MM.1S (cell line): Measurements from ENCODE around the gene CD7.

Experiments
- EZH2 ChIP-seq: fragments of 300-600 bp; sonication (generic); optimal IDR thresholded peaks from 2 replicates; pipeline ENCODE3; 2017; ENCODE audit warnings: low read depth, mild to moderate bottlenecking, antibody characterized with exemption, low read length, mixed read lengths
- EZH2phosphoT487 ChIP-seq: fragments of 300-600 bp; sonication (generic); IDR thresholded peaks from 2 replicates; pipeline ENCODE4 v1.6.1; 2018; ENCODE audit warnings: antibody characterized with exemption, low read length
- TF ChIP-seq, protein P1 (sequence below): fragments of 300-600 bp; sonication (generic); IDR thresholded peaks from 2 replicates; pipeline ENCODE4 v1.5.1; 2016; ENCODE audit warnings: antibody characterized with exemption, low read length, mixed read lengths

DNA sequence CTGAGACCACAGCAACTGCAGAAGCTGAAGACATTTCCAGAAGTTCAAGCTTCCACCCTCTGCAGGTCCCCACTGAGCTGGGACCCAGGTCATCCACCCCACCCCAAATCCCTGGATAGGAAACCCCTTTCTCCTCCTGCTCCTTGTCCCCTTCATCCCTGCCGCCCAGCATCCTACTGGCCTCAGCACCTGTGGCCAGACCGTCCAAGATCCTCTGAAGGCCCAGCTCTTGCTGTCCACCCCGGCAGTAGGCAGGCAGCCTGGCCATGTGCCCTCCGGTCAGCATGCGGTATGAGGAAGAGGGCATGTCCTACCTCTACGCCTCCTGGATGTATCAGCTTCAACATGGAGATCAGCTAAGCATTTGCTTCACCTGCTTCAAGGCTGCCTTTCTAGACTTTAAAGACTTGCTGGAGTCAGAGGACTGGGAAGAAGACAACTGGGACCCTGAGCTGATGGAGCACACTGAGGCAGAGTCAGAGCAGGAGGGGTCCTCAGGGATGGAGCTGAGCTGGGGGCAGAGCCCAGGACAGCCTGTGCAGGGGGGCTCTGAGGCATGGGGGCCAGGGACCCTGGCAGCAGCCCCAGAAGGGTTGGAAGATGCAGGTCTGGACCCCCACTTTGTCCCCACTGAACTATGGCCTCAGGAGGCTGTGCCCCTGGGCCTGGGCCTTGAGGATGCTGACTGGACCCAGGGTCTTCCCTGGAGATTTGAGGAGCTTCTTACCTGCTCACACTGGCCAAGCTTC, 44.7 kb upstream of the CD7 start:
- TF ChIP-seq, protein P1, sequence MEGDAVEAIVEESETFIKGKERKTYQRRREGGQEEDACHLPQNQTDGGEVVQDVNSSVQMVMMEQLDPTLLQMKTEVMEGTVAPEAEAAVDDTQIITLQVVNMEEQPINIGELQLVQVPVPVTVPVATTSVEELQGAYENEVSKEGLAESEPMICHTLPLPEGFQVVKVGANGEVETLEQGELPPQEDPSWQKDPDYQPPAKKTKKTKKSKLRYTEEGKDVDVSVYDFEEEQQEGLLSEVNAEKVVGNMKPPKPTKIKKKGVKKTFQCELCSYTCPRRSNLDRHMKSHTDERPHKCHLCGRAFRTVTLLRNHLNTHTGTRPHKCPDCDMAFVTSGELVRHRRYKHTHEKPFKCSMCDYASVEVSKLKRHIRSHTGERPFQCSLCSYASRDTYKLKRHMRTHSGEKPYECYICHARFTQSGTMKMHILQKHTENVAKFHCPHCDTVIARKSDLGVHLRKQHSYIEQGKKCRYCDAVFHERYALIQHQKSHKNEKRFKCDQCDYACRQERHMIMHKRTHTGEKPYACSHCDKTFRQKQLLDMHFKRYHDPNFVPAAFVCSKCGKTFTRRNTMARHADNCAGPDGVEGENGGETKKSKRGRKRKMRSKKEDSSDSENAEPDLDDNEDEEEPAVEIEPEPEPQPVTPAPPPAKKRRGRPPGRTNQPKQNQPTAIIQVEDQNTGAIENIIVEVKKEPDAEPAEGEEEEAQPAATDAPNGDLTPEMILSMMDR = no peak
- TF ChIP-seq EZH2phosphoT487 (no peak), EZH2 (no peak)
